Measurements from ENCODE around the gene TSPAN32.

- TF ChIP-seq CTCF (conservative IDR thresholded peaks at IDR 0.05; ENCODE audit: low read length): no peak
- TF ChIP-seq EZH2phosphoT487 (IDR thresholded peaks at IDR 0.05; ENCODE audit: borderline replicate concordance, low read depth, low read length): no peak
Observed at GRCh38 chr11:2311353-2312133, 9.7 kb downstream of the TSPAN32 start.
